NB4 (cell line): Measurements from ENCODE around the gene KRT222.

Experiments
- CTCF ChIP-seq: IDR thresholded peaks from one replicate; pipeline ENCODE4 v1.5.1; 2012; ENCODE audit warnings: low read depth, low read length
- MAX ChIP-seq: IDR thresholded peaks from 2 replicates; pipeline ENCODE4 v1.6.1; 2011; ENCODE audit warnings: low read depth, low read length
- MYC ChIP-seq: IDR thresholded peaks from 2 replicates; pipeline ENCODE4 v1.6.1; 2011; ENCODE audit warnings: low read depth, low read length
- POLR2A ChIP-seq: IDR thresholded peaks from 2 replicates; pipeline ENCODE4 v1.6.1; 2011; ENCODE audit warnings: mild to moderate bottlenecking; ENCODE audit not compliant: insufficient read length; ENCODE audit errors: extremely low read depth

GRCh38 chr17:40647624-40648383 lies 17.2 kb downstream of the KRT222 start, which contains the start of gene SMARCE1:
- TF ChIP-seq POLR2A (peak; percentile 62), MAX (no peak), CTCF (no peak), MYC (0 out of 2 replicates have a peak, but pooled peaks have one; percentile 32)
